HG03039 (cell line): ENCODE measurements around the gene CACNG5.

Experiments used
- ATAC-seq: cut with Tn5 transposase; IDR thresholded peaks from one replicate; pipeline ENCODE4 v1.9.1; 2021; ENCODE audit warnings: mild to moderate bottlenecking, moderate library complexity; ENCODE audit not compliant: unreplicated experiment

Gene CACNG5

DNA sequence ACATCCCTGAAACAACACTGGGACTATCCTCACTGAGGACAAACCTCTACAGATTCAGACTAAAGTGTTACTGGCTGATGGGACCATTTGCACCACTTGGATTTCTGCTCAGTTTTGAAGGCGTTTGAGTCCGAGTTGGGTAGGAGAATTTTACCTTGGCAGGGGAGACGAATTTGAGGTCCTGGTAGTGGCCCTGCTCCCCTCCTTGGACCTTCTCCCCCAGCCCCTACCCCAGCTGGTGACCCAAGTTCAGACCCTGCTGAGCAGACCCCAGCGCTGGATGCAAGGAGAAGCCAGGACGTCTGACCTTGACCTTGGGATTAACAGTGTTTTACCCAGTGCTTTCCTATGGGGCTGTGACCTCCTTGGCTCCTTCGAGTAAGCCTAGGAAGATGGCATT is 13.6 kb downstream of the CACNG5 start:
- ATAC-seq = no peak

DNA sequence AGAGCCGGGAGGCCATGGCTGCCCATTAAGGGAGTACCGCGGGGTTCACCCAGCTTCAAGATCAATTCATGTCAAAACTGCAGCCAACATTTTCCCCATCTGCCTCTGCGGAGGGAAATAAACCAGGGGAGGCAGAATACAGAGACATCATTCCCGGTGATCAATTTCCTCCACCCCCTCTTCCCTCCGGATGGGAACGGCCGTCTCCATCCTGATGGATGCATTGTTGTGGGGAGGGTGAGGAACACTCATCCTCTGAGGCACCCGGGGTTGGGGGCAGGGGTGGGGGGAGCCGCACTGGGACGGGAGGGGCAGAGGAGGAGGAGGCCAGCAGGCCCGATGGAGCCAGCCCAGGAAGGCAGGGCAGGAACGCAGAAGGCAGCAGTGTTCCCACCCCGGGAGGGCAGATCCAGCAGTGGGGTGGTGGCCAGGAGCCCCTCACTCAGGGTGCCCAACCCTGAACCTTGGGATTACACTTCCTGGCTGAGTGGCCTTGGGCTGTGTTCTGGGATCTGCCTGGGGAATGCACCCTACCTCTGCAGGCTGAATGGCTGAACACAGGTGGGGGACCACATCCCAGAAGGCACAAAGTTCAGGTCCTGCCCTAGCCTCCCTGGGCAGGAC is 14.2 kb downstream of the CACNG5 start:
- ATAC-seq = no peak

DNA sequence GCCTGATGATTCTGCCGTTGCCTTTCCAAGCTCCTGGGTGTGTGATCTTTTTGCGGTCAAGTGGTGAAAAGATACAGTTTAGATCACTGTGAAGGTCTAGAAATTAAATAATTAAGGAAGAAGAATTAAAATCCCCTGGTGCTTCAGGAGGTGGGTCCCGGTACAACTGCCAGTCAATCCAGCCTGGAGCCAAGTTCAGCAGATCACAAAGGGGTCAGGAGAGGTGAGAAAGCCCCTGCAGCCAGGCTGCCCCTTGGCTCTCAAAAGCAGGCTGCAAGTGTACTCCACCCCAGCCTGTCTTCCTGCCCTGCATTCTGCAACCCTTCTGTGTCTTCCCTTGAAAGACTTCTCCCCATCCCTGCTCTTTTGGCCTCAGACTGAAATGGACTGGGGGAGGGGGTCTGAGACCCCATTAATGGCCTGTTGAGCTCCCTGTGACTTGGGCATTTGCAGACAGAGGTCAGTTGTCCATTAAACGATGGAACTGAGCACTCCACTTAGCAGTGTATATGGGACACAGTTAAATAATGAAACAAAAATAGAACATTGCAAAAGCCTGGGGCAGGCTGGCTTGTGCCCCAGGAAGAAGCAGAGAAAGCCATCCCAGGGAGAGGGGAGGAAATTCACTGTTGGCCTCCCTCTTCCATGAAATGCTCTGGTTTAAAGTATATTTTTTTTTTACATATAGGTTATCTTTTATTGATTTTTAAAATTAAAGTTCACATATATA is 15.1 kb downstream of the CACNG5 start:
- no peak for ATAC-seq

DNA sequence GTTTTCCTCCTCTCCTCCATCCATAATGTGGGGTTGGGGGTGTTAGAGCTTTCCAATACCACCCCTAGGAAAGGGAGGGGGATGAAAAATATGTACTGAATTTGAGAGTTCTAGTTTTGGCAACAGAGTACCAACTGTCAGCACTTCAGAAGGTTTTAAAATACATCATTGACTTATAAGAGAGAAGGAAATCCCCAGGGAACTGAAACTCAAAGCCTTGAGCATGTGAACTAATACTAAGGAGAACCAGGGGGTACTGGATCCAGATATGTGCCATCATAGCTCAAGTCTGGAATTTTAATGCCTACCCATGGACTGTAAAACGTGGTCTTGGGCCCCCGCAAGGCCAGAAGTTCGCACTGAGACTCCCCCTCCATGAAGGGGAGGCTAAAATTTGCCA is 15.8 kb downstream of the CACNG5 start:
- ATAC-seq = no peak

DNA sequence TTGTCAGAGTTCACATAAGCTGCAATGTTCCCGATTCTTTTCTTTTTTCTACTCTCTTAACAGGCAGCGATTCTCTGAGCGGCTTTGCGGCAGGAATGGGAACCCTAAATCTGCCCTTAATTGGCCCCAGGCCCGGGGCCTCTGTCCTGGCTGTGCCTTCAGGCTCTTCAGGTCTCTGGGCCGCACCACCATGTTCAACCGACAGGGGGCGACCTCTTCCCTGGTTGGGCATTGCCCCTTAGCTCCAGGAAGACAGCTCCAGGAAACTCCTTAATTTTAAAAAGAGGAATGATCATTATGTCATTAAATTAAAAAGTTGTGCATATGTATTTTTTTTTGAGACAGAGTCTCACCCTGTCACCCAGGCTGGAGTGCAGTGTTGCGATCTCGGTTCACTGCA is 20.3 kb downstream of the CACNG5 start:
- no peak for ATAC-seq

DNA sequence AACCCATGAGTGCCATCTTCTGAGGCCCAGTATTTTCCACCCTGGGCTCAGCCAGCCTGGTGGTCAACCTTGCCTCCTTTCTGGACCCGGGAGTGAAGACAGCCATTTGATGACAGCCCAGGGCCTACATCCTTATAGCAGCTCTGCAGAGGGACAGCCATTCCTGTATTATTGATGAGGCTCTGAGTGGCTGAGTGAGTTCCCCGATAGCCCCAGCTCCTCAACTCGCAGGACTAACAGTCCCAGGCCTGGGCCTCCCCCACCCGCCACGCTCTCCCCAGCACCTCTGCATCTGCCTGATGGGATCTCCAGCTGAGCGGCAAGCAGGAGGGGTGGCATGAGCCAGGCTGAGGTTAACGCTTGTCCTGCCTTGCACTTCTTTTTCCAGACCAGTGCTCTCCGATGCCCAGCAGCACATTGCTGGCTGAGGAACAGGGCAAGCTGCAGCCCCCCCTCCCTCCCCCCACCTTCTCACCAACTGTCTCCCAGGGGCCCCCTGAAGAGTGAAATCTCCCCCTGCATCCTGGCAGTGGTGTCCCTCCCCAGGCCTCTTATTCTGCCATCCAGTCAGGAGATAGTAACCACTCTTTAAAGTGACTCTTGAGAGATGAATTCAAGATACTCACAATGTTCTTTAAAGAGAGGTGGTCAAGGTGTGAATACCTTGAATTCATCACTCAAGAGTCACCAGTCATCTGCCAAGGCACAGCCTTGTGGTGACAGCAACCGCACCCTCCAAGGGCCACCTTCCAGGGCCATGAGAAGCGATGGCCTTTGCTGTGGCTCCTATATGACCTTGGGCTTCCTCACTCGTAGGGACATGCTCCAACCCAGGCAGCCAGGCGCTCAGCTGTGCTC is 23.5 kb downstream of the CACNG5 start:
- ATAC-seq = no peak

DNA sequence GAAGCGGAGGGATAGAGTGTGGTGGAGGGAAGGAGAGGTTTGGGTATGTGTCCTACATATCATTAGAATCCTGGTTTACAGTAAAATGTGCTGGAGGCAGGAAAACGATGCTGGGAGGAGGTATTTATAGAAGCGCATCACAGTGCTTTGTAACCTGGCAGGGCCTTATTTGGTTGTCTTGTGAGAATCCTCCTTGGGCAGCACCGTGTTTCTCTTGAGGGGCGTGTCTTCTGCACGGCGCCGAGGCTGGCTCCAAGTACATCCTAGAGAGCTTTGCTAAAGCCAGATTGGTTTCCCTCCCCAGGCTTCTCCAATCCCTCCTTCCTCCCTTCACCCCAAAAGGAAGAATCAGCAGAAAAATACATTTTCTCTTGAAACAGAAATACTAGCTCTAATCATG is 24.4 kb downstream of the CACNG5 start:
- ATAC-seq = no peak

DNA sequence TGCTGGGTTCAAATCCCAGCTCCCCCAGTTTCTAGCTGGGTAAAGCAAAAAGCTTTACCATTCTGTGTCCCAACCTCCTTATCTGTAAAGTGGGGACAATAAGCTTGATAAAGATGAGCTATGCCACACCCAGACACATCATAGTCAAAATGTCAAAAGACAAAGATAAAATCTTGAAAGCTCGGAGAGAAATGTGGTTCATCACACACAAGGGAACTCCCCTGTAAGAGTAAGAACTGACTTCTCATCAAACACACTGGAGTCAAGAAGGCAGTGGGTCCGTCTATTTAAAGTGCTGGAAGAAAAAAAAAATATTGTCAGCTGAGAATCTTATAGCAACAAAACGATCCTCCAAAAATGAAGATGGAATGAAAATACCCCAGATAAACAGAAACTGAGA is 25.3 kb downstream of the CACNG5 start:
- ATAC-seq = no peak

DNA sequence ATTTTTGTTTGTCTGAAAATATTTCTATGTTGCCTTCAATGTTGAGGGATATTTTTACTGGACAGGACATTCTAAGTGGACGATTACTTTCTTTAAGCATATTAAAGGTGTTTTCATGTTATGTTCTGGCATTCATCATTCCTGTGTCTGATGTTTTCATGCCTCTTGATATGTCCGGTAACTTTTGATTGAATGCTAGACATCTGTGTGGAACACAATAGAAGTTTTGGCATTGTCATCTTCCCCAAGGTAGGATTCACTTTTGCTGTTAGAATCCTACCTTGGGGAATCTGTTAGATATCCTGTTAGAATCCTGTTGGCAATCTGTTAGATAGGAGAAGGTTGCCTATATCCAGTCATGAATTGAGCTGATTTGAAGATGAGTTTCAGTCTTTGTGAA is 28.9 kb downstream of the CACNG5 start:
- ATAC-seq = no peak

DNA sequence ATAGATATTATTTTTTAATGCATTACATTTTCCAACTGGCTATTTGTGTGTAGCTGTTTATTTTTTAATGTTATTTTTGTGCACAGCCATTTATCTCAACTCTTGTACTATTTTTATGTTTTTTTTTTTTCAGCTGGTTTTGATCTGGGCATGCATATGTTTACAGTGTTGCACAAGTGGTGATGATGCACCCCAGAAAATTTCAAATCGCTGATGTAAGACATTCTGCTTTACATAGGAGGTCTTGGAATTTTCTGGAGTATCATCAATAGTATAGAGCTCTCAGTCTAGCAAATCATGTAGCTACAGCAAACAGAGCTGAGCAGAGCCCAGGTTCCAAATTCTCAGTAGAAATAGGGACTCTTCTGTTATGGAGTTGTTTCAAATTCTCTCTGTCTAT is 30.2 kb downstream of the CACNG5 start:
- ATAC-seq = no peak

DNA sequence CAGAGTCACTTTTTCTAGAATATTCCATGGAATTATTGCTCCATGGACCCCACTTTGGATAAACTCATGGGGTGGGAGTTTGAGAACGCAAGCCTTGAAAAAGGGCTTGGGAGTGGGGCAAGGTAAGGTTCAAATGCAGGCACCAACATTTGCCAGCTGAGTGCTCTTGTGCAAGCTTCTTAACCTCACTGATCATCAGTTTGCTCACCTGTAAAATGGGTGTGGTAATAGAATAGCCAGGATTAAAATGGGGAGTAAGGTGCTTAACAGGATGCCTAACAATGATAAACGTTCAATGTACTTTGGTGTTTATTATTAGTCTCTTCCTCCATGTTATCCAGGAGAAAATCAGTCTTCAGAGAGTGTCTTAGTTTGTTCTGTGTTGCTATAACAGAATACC is 39.0 kb downstream of the CACNG5 start:
- ATAC-seq = no peak

DNA sequence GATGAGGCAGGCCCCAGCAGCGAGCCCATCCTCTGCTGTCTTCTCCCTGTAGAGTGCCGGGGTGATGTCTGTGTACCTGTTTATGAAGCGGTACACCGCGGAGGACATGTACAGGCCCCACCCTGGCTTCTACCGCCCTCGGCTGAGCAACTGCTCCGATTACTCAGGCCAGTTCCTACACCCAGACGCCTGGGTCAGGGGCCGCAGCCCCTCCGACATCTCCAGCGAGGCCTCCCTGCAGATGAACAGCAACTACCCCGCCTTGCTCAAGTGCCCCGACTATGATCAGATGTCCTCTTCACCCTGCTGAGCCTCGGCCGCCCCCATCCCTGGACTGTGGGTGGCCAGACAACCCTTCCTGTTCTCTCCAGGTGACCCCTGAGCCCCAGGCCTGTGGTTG is 50.0 kb downstream of the CACNG5 start:
- ATAC-seq = no peak

DNA sequence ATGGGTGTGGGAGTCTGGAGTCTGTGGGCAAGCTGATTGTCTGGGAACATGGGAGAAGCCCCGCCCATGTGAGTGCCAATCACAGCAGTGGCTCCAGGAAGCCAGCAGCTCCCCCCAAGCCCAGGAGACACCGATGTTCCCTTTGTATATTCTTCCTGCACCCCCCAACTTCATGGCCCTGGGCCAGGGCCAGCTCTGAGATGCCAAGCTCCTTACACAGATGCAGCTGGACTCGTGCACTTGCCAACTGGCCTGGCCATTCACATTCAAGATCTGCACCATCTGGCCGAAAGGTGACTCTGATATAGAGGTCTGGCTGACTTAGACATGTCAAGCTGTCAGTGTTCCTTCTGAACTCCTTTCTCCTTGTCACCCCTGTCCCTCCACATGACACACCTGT is 50.5 kb downstream of the CACNG5 start:
- no peak for ATAC-seq

DNA sequence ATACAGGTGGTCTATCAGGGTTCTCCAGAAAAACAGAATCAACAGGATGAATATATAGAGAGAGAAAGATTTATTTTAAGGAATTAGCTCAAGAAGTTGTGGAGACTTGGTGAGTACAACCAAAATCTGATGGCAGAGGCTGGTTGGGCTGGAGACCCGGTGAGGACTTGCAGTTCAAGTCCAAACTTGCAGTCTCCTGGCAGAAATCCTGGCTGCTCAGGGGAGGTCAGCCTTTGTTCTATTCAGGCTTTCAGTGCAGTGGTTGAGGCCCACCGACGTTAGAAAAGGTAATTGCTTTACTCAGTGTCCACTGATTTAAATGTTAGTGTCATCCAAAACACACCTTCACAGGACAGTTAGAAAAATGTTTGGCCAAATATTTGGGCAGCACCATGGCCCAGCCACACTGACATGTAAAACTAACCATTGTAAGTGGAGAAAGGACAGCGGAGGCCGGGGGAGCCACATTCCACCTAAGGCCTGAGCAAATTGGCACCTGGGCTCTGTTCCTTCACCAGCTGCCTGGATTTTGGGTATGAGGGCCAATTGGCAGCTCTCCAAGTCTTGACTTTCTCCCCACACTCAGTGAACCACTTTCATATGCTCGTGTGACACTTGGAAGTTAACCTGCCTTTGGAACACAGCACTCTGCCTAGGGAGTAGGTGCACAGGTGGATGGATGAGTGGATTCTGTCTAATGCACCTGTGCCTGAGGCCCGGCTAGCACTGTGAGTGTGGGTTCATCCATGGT is 54.7 kb downstream of the CACNG5 start:
- no peak for ATAC-seq

DNA sequence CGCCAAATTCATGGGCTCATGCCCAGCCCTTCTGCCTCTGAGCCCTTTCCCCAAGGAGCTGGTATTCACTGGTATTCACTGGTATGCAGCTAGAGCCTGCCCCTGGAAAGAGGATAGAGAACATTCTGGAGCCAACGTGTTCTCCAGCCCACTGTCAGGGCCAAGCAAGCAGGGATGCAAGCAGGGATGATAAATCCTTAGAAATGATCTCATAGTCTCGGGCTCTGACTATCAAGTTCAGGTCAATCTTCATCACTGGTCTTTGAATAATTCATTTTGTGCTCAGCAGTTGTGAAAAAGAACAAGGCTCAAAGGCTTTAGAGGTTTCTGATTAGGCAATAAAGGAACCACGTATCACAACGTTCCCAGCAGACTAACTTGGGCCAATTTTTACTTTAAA is 57.3 kb downstream of the CACNG5 start:
- no peak for ATAC-seq

DNA sequence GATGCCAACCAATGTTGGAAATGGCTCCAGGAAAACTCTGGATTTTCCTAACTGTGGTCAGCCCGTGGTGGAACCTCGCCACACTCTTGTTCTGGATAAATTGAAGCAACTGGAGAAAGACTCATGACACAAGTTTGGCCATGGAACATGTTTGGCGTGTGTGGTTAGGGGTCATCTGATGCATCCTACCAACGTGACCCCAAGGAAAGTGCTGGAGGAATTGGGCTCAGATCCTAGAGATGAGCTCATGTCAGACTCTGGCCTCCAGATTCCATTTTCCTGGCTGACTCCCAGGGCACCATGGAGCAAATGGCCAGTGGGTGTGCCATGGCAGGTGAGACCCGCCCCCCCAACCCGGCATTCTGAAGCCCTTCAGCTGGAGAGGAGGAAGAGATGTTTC is 58.5 kb downstream of the CACNG5 start:
- ATAC-seq = no peak

DNA sequence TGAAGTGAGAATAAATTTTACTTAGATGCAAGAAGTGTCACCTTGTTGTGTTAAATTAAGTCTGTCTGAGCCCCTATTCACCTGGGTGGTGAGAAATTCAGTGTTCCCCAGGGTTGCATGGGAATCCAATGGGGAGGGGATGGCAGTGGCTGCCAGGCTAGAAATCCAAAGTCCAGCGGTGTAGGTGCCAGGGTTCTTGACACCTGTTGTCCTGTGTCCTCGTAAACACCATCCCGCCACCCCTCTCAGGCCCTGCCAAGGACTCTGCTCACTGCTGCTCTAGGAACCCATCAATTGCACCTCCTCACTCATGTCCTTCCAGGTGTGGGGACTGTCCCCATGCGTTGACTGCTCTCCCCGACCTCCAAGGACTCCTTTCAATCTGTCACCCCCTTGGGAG is 58.9 kb downstream of the CACNG5 start:
- no peak for ATAC-seq

DNA sequence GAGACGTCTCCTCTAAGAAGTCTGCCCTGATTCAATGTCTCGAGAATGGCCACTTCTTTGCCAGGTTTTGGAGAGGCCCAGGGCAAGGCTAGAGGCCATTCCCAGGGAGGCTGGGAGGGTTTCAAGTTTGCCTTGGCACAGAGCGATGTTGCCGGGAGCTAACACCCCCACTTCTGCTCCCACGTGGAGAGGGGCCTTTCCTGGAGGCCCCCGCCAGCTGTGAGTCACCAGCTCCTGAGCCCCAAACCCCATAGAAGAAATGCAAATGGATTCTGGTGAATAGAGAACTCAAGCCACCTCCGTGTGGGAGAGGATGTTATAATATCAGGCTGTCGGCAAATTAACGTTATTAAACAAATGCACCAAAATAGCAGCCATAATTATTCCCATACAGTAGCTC is 62.2 kb downstream of the CACNG5 start:
- ATAC-seq = no peak

DNA sequence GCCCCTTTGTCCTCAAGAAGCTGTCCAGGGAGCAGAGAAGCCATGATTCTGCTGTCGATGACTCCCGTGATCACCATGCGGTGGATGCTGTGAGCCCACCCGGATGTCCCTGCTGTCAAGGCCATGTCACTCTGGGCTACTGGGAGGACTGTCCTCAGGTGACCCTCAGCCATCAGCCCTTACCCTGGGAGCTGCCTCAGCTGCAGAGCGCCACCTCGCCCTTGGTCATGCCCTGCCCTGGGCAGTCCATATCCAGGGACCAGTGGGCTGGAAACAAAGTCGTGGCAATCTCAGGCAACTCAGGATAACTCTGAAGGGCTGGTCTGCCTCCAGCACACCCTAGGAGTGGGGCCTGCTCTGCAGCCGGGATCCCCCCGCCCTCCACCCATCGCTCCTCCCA is 63.6 kb downstream of the CACNG5 start:
- no peak for ATAC-seq

DNA sequence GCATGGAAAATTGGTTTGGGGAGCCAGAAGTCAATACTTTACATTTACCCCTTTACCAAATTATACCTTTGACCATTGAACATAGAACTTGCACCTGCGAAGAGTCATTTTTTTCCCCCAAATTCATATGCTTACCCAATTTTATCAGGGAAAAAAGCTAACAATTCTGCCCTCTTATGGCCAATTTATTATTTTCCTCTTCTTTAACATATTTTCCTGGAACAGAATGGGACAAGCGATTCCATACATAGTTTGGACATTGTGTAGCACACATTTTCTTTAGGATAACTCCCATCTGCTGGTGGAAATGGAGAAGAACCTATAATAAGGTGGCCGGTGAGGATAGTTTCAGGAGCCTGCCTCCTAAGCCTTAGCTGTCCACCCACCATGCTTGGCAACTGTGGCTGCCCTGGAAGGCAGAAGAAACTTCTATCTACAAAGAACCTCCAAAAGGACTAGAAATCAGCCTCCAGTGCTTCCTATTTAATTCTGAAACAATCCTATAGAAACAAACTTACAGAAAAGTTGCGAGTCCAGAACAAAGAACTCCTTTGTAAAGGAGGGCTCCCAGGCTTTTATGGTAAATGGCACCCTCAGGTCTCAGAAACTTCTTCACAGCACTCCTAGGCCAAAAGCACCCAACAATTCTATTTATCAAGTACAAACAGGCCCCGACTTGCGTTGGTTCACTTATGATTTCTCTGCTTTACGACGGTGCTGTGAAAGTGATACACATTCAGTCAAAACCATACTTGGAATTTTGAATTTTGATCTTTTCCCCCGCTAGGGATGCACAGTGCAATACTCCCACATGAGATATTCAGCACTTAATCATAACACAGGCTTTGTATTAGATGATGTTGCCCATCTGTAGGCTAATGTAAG is 65.5 kb downstream of the CACNG5 start:
- ATAC-seq = no peak
